ENCODE measurements around the gene ASS1. TPM values are rescaled to one million over a fixed set of nuclear protein-coding genes. Genes with fewer than 3 reads are reported as not detected.

The ASS1 gene
- total RNA-seq, 4 donors from 2014 or later = 123 to 235 (median 166) TPM

- no peak overlapping the region for H3K4me3 ChIP-seq (replicated peaks in 1 of 3)
- no peaks in the 10 kb centered on the region for H3K9me3 ChIP-seq
- intact Hi-C loops (cut with DNase I) = no loop called here
- H3K27ac ChIP-seq = no peak overlapping the region
- no peak for DNase-seq
- peaks cover 4 to 12% of the 10 kb centered on the region in 2 donors for H3K4me1 ChIP-seq
- WGBS, 2 donors = 79 to 89% methylated on average over 9 to 13 of the region's 24 CpGs
- no peaks in the 10 kb centered on the region for H3K36me3 ChIP-seq
- H3K27me3 ChIP-seq = no peaks in the 10 kb centered on the region
- TF ChIP-seq POLR2A (IDR thresholded peaks at IDR 0.05) = no peak
- TF ChIP-seq, protein P1, sequence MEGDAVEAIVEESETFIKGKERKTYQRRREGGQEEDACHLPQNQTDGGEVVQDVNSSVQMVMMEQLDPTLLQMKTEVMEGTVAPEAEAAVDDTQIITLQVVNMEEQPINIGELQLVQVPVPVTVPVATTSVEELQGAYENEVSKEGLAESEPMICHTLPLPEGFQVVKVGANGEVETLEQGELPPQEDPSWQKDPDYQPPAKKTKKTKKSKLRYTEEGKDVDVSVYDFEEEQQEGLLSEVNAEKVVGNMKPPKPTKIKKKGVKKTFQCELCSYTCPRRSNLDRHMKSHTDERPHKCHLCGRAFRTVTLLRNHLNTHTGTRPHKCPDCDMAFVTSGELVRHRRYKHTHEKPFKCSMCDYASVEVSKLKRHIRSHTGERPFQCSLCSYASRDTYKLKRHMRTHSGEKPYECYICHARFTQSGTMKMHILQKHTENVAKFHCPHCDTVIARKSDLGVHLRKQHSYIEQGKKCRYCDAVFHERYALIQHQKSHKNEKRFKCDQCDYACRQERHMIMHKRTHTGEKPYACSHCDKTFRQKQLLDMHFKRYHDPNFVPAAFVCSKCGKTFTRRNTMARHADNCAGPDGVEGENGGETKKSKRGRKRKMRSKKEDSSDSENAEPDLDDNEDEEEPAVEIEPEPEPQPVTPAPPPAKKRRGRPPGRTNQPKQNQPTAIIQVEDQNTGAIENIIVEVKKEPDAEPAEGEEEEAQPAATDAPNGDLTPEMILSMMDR (IDR thresholded peaks at IDR 0.05) = no peak
Observed at GRCh38 chr9:130424595-130425454, 19.9 kb upstream of the ASS1 start.

DNA sequence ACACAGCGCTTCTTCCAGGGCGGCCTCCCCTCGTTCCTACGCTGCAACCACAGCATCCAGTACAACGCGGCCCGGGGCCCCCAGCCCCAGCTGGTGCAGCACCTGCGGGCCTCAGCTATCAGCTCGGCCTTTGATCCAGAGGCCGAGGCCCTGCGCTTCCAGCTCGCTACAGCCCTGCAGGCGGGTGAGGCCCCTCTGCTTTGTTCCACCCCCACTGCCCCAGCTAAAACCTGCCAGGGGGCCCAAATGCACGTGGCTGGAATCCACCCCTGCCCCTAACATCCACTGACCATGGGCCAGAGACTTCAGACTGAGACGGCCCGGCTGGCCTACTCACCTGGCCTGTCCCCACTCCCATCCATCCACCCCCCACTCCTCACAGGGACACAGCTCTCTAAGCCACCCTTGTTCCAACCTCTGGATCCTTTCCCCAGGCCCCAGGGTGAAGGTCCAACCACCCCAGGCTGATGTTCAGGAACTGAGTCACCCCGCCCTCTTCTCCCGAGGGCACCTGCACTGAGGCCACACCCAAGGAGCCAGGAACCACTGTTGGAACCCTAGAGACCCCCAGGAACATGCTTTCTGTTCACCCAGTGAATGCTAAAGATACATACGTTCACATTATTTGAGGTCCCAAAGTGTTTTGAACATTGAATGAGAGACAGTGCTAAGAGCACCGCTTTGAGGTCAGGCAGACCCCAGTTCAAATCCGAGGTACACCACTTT lies 18.9 kb upstream of the ASS1 start:
- H3K9me3 ChIP-seq = no peaks in the 10 kb centered on the region
- no peak overlapping the region for H3K27ac ChIP-seq
- no peak for DNase-seq
- TF ChIP-seq, protein P1 (IDR thresholded peaks at IDR 0.05) = no peak
- no peak for TF ChIP-seq POLR2A (IDR thresholded peaks at IDR 0.05)
- intact Hi-C loops (cut with DNase I) = no loop called here
- peaks cover 4 to 12% of the 10 kb centered on the region in 2 donors for H3K4me1 ChIP-seq
- no peaks in the 10 kb centered on the region for H3K27me3 ChIP-seq
- no peaks in the 10 kb centered on the region for H3K36me3 ChIP-seq
- no peak overlapping the region for H3K4me3 ChIP-seq (replicated peaks in 1 of 3)
- 91% methylated on average over 21 of the region's 21 CpGs for WGBS, 2 donors

DNA sequence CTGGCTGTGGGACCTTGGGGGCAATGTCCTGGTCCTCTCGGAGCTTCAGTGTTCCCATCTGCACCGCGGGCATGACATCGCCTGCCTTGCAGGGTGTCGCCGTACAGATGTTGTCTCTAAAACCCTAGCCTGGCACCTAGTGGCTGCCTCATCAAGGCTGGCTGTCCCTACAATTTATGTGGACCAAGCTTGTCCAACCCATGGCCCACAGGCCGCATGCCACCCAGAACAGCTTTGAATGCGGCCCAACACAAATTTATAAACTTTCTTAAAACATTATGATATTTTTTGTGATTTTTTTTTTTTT lies 18.3 kb upstream of the ASS1 start:
- TF ChIP-seq, protein P1 (IDR thresholded peaks at IDR 0.05) = no peak
- TF ChIP-seq POLR2A (IDR thresholded peaks at IDR 0.05) = no peak
- no peaks in the 10 kb centered on the region for H3K36me3 ChIP-seq
- H3K9me3 ChIP-seq = no peaks in the 10 kb centered on the region
- no peak overlapping the region for H3K27ac ChIP-seq
- H3K27me3 ChIP-seq = no peaks in the 10 kb centered on the region
- H3K4me3 ChIP-seq (replicated peaks in 1 of 3) = no peak overlapping the region
- no peak for DNase-seq
- intact Hi-C loops (cut with DNase I) = no loop called here
- H3K4me1 ChIP-seq = peaks cover 4 to 12% of the 10 kb centered on the region in 2 donors
- WGBS, 2 donors = 77 to 94% methylated on average over 7 to 8 of the region's 8 CpGs

GRCh38 chr9:130426883-130427282 lies 17.9 kb upstream of the ASS1 start:
- Histone ChIP-seq H3K4me1 (peaks cover 4 to 10% of the 10 kb centered on the region in 2 donors), H3K36me3 (no peaks in the 10 kb centered on the region), H3K4me3 (replicated peaks in 1 of 3) (no peak overlapping the region), H3K27ac (no peak overlapping the region), H3K27me3 (no peaks in the 10 kb centered on the region), H3K9me3 (no peaks in the 10 kb centered on the region)
- DNase-seq = no peak
- WGBS, 2 donors = 69 to 73% methylated on average over 9 to 10 of the region's 10 CpGs
- TF ChIP-seq, protein P1 (IDR thresholded peaks at IDR 0.05) = no peak
- no peak for TF ChIP-seq POLR2A (IDR thresholded peaks at IDR 0.05)
- intact Hi-C loops (cut with DNase I) = no loop called here

DNA sequence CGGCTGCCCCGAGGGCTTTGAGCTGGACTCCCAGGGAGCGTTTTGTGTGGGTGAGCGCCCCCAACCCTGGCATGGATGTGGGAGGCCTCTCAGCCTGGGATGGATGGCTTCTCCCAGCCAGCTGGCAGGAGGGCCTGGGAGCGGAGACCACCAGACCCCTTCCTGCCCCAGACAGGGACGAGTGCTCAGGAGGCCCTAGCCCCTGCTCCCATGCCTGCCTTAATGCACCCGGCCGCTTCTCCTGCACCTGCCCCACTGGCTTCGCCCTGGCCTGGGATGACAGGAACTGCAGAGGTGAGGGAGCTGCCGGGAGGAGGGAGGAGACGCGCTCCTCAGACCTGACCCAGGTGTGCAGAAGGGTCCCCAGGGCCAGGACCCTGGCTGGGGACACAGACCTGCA lies 17.4 kb upstream of the ASS1 start:
- H3K36me3 ChIP-seq = no peaks in the 10 kb centered on the region

More for the DNA sequence above, 17.4 kb upstream of the ASS1 start:
- TF ChIP-seq POLR2A (IDR thresholded peaks at IDR 0.05) = no peak
- TF ChIP-seq, protein P1 (IDR thresholded peaks at IDR 0.05) = no peak
- Histone ChIP-seq H3K27me3 (no peaks in the 10 kb centered on the region), H3K4me3 (replicated peaks in 1 of 3) (no peak overlapping the region), H3K9me3 (no peaks in the 10 kb centered on the region), H3K27ac (no peak overlapping the region), H3K4me1 (peaks cover 4 to 6% of the 10 kb centered on the region in 2 donors)
- WGBS, 2 donors = 96% methylated on average over 8 of the region's 12 CpGs; no CpG with 5 or more reads in 1 of the 2 donors
- DNase-seq = no peak
- intact Hi-C loops (cut with DNase I) = no loop called here

Measured in thyroid gland (tissue), 4 donors.